ENCODE results near the gene SH3PXD2A.

GRCh38 chr10:103737735-103738367, 117.5 kb downstream of the SH3PXD2A start:
- TF ChIP-seq CTCF (tag by site-specific recombination; IDR thresholded peaks at IDR 0.05), result no peak
- no peak for TF ChIP-seq ZNF133 (tag by site-specific recombination; IDR thresholded peaks at IDR 0.05)
- no peak for TF ChIP-seq ZNF274 (IDR thresholded peaks at IDR 0.05; ENCODE audit: low read length)
- TF ChIP-seq ZNF274 (tag by site-specific recombination; IDR thresholded peaks at IDR 0.05; ENCODE audit: borderline replicate concordance), result no peak
- no peak for TF ChIP-seq KLF10 (tag by site-specific recombination; IDR thresholded peaks at IDR 0.05)
- TF ChIP-seq ZNF623 (tag by site-specific recombination; IDR thresholded peaks at IDR 0.05), result no peak
- no peak for TF ChIP-seq ZNF501 (tag by site-specific recombination; IDR thresholded peaks at IDR 0.05)
- no peak for TF ChIP-seq ZNF488 (tag by site-specific recombination; IDR thresholded peaks at IDR 0.05)
- TF ChIP-seq ZNF707 (tag by site-specific recombination; IDR thresholded peaks at IDR 0.05), result no peak
- no peak for TF ChIP-seq PBX3 (CRISPR knock-in tag; IDR thresholded peaks at IDR 0.05)
- TF ChIP-seq ZNF24 (tag by site-specific recombination; IDR thresholded peaks at IDR 0.05), result no peak
